Lung microvascular endothelial cell (primary cell): ENCODE results near the gene CHMP3. TPM values are rescaled to one million over a fixed set of nuclear protein-coding genes. Genes with fewer than 3 reads are reported as not detected.
"Not testable (repeated sequence)": the region's sequence is repeated elsewhere in the genome, so short reads cannot be mapped to it uniquely, and the experiment has no call there.

Experiments
- DNase-seq, 2 donors: peaks; one replicate each; pipeline versions ENCODE4 v3.0.0 to v3.0.0-alpha.2; 2010; ENCODE audit warnings: low read depth in 2 of 2
- total RNA-seq: library from RNA; depleted of rRNA; stranded (reverse); fragments of >200 nt; gene quantifications from 2 replicates; pipeline ENCODE4 v1.2.1, GENCODE V29; 2014

Gene CHMP3
- total RNA-seq, result 47.9 and 58.9 TPM in 2 replicates

GRCh38 chr2:86562922-86563649 is at the start of gene CHMP3:
CHMP3 (minus strand) TSS chr2:86563443; CDS start chr2:86563348, 95 bp downstream.
- peak; percentile 97 to 98 for DNase-seq

- no peak for DNase-seq
Measured at GRCh38 chr2:86610871-86611270, 47.6 kb upstream of the CHMP3 start.

DNA sequence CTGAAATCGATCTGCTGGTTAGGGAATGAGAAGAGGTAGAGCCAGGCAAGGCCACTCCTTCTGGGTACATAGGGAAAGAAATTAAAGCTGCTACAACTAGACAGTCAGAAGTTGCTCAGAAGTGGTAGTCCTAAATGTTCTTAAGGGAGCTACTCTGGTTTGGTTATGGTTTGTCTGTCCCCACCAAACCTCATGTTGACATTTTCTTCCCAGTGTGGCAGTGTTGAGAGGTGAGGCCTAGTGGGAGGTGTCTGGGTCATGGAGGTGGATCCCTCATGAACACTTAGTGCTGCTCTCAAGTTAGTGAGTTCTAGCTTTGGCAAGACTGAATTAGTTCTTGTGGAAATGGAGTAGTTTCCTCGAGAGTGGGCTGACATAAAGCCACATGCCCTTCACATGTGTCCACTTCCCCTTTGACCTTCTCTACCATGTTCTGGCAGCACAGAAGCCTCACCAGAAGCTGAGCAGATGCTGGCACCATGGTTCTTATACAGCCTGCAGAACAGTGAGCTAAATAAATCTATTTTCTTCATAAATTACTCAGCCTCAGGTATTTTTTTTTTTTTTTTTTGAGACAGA is 45.7 kb upstream of the CHMP3 start:
- DNase-seq, result no peak

GRCh38 chr2:86603905-86604304 is 40.7 kb upstream of the CHMP3 start:
- no peak for DNase-seq

- DNase-seq, result peak; percentile 11 to 18
Measured at GRCh38 chr2:86598966-86599365, 35.7 kb upstream of the CHMP3 start.

GRCh38 chr2:86596118-86596517 is 32.9 kb upstream of the CHMP3 start:
- DNase-seq, result no peak

DNA sequence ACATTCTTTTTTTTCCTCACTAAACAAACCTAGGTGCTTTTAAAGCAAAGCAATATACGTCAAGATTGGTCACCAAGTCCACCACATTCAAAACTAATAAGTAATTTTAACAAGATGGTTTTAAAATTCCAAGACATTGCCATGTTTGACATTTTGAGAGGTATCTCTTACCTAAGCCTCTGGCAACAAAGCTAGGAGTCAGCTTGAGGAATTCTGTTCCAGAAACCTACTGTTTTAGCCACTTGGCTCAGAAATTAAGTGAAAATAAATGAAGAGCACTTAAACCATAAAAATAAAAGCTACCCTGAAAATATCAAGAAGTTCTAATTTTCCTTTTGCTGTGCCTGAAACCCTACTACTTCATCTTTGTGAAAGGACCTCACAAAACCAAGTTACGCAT is 30.0 kb upstream of the CHMP3 start:
- no peak for DNase-seq

DNA sequence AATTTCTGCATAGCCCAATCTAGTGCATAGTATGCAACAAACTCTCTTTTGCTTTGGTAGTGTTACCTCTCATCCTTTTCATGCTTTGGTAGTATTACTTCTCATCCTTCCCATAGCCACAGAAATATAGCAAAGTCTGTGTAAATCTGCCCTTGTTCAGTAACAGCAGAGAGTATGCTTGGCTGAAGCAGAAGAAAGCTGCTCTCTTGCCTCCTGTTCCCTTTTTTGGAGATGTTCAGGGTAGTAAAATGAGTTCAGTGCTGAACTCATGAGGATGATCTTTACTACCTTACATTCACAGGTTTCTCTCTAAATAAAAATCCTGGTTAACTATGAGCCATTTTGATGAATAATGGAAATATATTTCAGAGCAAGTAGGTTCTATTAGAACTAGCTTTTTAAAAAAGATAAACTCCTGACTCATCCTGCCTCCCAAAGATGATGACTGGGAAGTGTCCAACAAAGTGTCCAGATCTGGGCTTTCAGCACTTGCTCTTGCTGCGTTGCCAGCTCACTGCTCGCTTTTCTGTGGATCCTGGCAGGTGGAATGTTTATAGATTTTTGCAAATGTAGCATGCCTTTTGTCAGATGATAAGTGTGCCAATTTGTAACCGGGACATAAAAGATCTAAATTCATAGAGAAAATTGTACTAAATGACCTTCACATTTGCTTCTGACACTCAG is 29.4 kb upstream of the CHMP3 start:
- peak in 1 of 2 donors; percentile 45 for DNase-seq

DNA sequence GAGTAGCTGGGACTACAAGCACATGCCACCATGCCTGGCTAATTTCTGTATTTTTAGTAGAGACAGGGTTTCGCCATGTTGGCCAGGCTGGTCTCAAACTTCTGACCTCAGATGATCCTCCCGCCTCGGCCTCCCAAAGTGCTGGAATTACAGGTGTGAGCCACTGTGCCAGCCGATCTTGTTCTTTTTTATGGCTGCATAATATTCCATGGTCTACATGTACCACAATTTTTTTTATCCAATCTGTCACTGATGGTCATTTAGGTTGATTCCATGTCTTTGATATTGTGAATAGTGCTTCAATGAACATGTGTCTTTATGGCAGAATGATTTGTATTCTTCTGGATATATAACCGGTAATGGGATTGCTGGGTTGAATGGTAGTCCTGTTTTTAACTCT is 26.5 kb upstream of the CHMP3 start:
- DNase-seq, result not testable (repeated sequence)

DNA sequence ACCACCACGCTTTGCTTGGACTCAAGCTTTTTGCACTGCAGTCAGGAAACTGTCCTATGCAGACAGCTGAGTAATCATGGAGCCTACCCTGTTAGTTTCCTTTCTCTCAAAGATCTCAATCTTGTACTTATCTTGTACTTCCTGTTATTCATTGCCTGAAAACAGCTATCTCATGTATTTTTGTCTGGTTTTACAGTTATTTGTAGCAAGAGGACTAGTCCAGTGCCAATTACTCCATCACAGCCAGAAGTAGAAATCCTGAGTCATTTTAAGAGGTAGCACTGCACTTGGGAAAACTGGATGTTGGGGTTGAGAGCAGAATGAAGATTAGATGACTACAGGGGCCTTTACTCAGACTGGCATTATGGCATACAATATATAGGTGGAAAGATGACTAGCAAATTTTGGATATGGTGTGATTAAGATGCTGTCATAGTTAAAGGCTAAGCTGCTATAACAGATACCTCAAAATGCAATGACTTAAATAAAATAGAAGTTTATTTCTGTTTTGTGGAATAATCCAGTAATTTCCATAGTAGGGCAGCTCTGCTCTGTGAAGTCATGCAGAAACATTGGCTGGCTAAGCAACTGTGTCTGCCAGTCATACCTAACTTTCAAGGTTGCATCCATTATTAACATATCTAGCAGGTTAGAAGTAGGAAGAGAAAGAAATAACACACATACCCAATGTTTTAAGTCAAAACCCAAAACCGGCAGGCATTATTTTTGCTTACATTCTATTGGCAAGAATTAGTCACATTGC is 21.1 kb upstream of the CHMP3 start:
- peak; percentile 64 to 95 for DNase-seq

- no peak for DNase-seq
Measured at GRCh38 chr2:86580560-86580959, 17.3 kb upstream of the CHMP3 start.

- DNase-seq, result no peak
Measured at GRCh38 chr2:86577817-86578456, 14.7 kb upstream of the CHMP3 start.

GRCh38 chr2:86570059-86570458 is 6.8 kb upstream of the CHMP3 start:
- peak in 1 of 2 donors; percentile 45 for DNase-seq

DNA sequence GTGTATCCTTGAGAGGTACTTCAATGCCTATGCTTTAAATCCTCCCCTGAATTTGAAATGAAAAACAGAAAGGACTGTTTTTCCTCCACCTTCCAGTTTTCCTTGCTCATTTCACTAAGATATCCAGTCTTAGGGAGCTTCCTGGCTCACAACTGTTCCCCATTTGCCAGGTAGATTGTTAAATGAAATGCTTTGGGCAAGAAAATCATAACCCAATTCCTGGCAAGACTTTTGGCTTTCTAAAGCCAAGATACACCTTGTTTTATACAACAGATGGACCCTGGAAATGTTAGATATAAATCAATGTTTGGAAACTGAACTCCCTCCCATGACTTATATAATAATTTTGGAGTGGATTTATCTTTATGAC is 3.6 kb upstream of the CHMP3 start:
- no peak for DNase-seq

DNA sequence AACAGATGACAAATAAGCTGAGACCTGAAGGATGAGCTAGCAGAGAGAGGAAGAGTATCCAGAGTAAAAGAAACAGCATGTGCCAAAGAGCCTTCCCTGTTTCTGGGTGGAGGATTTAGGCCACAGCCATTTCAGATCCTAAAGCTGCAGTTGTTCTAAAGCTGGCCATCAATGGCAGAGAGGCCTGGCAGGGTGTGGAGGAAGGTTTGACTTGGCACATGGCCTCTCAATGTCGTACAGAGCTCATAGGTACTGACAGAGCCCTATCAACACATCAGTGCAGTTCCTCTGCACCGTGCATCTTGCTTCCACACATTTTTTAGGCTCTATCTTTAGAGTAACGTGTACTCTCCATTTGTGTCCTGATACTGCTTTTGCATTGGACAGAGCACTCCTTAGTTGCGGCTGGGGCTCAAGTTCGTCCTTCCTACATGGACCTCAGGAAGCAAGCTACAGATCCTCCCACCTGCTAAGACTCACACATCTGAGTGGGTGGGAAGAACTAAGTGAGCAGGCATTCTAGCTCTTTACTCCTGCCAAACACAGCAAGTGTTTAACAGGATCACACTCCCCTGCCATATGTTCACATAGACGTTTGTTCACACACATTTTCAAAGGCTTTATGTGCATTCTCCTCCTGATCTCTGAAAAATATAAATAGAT is 3.0 kb upstream of the CHMP3 start:
- DNase-seq, result no peak

DNA sequence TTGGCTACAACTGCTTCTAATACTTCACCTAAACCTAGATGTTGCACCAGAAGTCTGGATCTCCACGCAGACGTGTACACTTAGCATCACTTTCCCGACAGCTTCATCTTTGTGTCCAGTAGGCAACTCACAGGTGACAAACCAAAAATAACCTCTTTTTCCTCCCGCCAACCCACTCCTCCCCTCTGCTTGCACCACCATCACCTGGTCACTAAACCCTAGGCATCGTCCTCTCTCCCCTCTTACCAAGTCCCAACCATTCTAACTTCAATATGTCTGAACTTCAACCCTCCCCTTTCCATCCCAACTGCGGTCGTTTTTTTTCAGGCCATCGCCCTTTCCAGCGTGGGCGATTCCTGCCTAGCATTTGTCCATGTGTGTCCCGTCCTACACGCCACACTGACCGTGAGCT is 413 bp upstream of the CHMP3 start:
- peak in 1 of 2 donors; percentile 2 for DNase-seq

DNA sequence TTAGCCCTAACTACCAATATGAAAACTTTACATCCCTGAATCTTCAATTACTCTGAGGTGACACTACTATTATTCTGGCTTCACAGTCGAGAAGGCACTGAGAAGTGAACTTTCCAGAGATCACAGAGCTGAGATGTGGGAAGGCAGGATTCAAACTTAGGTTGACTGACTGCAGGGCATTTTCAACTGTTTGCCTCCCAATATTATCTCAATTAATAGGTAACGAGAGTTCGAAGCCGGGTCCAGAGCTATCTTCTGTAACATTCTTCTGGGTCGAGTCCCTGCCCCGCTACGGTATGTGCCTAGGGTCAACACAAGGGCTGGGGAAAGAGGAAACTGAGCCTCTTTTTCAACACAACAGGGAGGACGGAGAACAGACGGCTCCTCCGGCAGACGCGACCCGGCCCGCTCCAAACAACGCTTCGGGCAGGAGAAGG is 740 bp downstream of the CHMP3 start:
- no peak for DNase-seq

GRCh38 chr2:86557836-86558235 is 5.4 kb downstream of the CHMP3 start:
- no peak for DNase-seq

DNA sequence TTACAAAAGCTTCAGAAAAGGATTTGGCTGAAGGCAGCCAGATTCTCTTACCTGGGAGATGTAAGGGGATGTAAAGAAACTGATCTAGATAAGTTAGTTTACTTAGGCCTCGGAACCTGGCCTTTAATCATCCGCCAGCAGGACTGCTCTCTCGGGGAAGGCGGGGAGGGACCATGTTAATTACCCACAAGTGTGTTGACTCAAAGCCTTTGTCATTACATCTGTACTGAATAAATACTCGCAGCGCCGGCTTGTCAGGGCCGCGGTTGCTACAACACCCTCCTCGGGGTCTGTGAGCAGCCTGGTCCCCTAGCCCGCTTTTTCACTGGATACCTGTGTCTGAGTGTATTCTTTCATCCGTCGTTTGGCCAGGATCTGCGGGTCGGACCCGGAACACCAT is 6.7 kb downstream of the CHMP3 start:
- no peak for DNase-seq

DNA sequence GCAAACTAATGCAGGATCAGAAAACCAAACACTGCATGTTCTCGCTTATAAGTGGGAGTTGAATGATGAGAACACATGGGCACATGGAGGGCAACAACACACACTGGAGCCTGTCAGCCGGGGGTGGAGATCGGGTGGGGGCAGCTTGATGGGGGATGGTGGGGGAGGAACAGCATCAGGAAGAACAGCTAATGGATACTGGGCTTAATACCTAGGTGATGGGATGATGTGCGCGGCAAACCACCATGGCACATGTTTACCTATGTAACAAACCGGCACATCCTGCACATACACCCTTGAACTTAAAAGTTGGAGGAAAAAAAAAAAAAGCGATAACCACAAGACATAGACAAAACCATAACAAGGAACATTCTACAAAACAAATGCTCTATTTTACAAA is 10.4 kb downstream of the CHMP3 start:
- DNase-seq, result no peak
